ENCODE results near the gene SLIT1. TPM values are rescaled to one million over a fixed set of nuclear protein-coding genes. Genes with fewer than 3 reads are reported as not detected.

Gene SLIT1
- total and polyA plus RNA-seq, 7 donors, result 0.04 to 0.30 (median 0.08) TPM

- Histone ChIP-seq H3K27me3 (ENCODE audit: insufficient read depth in 3 of 3, low read length in 2 of 3) (no peaks in the 10 kb centered on the region), H3K4me3 (no peak overlapping the region), H3K36me3 (ENCODE audit: insufficient read depth in 1 of 2, low read depth in 1 of 2) (no peaks in the 10 kb centered on the region), H3K9me3 (no peaks in the 10 kb centered on the region), H3K27ac (no peak overlapping the region), H3K4me1 (no peaks in the 10 kb centered on the region)
- no peak for ATAC-seq
- no peak for DNase-seq
- 60 to 70% (median 61%) methylated on average over 17 of the region's 17 CpGs for WGBS, 3 donors
- no peak for TF ChIP-seq CTCF (IDR thresholded peaks at IDR 0.05)
- intact Hi-C loops (cut with DNase I), result no loop called here
These were observed 21.8 kb downstream of the SLIT1 start for GRCh38 chr10:97163781-97164501.

DNA sequence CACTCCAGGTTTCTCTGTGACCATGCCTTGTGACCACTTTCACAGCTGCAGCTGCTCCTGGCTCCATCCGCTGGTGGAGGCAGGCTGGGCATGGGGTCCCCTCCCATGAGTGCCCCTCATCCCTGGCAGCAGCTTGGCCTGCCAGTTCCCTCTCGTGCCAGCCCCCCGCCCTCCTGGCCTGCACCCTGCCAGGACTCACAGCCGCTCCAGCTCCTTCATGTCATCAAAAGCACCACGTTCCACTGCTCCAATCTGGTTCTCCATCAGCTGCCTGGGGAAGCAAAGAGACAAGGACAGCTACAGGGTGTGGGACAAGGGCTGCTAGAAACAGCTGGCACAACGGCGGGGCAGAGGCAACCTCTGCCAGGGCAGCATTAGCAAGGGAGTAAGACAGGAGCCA, 22.6 kb downstream of the SLIT1 start:
- Histone ChIP-seq H3K4me1 (no peaks in the 10 kb centered on the region), H3K4me3 (no peak overlapping the region), H3K9me3 (no peaks in the 10 kb centered on the region), H3K27me3 (ENCODE audit: insufficient read depth in 3 of 3, low read length in 2 of 3) (no peaks in the 10 kb centered on the region), H3K36me3 (ENCODE audit: insufficient read depth in 1 of 2, low read depth in 1 of 2) (no peaks in the 10 kb centered on the region), H3K27ac (no peak overlapping the region)
- TF ChIP-seq CTCF (IDR thresholded peaks at IDR 0.05), result no peak
- DNase-seq, result no peak
- intact Hi-C loops (cut with DNase I), result no loop called here
- 53 to 73% (median 59%) methylated on average over 7 of the region's 7 CpGs for WGBS, 3 donors
- ATAC-seq, result no peak

DNA sequence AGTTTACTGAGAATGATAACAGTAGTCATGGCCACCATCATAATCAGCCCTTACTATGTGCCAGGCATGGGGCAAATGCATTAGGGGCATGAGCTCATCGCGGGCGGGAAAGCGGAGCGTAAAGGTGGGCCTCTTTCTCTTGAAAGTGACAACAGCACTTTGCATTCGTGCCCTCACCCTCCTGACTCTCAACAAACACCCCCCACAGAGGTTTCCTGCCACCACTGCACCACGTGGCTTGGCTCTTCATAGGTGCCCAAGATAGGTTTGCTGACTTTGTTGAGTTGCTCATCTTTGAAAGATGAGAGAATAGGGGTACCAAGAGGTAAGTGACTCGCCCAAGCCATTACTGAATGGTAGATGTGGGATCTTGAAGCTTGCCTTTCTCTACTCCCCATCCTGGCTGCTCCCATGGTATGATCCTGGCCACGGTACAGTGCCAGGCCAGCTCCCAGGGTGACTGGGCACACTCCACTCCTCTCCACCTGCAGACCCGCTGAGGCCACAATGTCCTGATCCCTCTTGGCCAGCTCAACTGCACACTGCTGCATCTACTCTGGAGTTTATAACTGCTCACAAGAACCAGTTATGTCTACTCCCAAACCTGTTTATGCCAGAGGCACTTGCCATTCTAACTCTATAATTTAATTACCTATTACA, 26.0 kb downstream of the SLIT1 start:
- no peak for TF ChIP-seq CTCF (IDR thresholded peaks at IDR 0.05)
- ATAC-seq (no peak), DNase-seq (no peak)
- Histone ChIP-seq H3K9me3 (no peaks in the 10 kb centered on the region), H3K4me3 (no peak overlapping the region), H3K4me1 (no peaks in the 10 kb centered on the region), H3K27me3 (ENCODE audit: insufficient read depth in 3 of 3, low read length in 2 of 3) (no peaks in the 10 kb centered on the region), H3K27ac (no peak overlapping the region), H3K36me3 (ENCODE audit: insufficient read depth in 1 of 2, low read depth in 1 of 2) (no peaks in the 10 kb centered on the region)
- WGBS, 3 donors, result 77 to 83% (median 82%) methylated on average over 10 of the region's 10 CpGs
- intact Hi-C loops (cut with DNase I), result no loop called here

- 83 to 89% (median 85%) methylated on average over 6 of the region's 6 CpGs for WGBS, 3 donors
- no peak overlapping the region for H3K4me3 ChIP-seq
- no peaks in the 10 kb centered on the region for H3K27me3 ChIP-seq (ENCODE audit: insufficient read depth in 3 of 3, low read length in 2 of 3)
- H3K36me3 ChIP-seq (ENCODE audit: insufficient read depth in 1 of 2, low read depth in 1 of 2), result no peaks in the 10 kb centered on the region
- no peak overlapping the region for H3K27ac ChIP-seq
- intact Hi-C loops (cut with DNase I), result no loop called here
- ATAC-seq, result no peak
- no peak for TF ChIP-seq CTCF (IDR thresholded peaks at IDR 0.05)
- no peaks in the 10 kb centered on the region for H3K4me1 ChIP-seq
- DNase-seq, result no peak
- no peaks in the 10 kb centered on the region for H3K9me3 ChIP-seq
These were observed 28.1 kb downstream of the SLIT1 start for GRCh38 chr10:97157578-97158095.
